ENCODE results near the gene TRAPPC11. TPM values are rescaled to one million over a fixed set of nuclear protein-coding genes. Genes with fewer than 3 reads are reported as not detected.

TRAPPC11 gene
- total and polyA plus RNA-seq, 2 of the 13 experiments (the other 11 are each of a cell fraction or from before 2014, with no cell fraction given), result 18.0 to 23.2 TPM

DNA sequence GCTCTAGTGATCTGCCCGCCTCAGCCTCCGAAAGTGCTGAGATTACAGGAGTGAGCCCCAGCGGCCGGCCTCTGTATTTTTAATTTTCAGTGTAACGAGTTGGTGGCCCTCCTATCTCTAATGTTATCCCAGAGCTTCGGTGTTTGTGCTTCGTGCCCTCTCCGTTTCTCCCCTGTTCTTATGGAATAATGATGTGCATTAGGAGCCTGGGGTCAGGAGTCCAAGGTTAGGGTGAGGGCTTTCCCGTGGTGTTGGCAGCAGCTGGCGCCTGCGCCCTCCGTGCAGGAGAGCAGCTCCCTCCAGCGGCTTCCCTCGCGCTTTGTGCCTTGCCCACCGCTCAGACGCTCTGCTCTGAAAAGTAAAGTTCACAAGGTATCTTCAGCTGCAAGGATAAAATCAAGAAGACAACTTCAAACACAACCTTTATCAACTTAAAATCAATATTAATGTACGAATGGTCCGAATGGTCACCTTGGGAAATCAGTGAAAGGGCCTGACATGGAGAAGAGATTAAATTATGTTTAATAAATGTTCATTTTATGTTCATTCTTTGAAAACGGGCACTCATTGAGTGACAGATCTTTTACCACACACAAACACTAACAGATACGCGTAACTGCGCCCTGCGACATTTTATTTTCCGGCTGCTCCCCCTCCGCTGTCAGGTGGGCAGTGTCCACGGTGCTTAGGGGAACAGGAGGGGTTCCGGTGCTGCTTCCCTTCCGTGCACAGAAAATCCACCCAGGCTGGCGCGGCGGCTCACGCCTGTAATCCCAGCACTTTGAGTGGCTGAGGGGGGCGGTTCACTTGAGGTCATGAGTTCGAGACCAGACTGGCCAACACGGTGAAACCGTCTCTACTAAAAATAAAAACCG, 62.4 kb downstream of the TRAPPC11 start (continued):
- no peak; the same call in 1 of the 2 replicates for TF ChIP-seq ZNF460 (CRISPR knock-in tag; IDR thresholded peaks at IDR 0.05; ENCODE audit: borderline replicate concordance)
- TF ChIP-seq PCBP2 (optimal IDR thresholded peaks at IDR 0.05; ENCODE audit: low read depth, low read length, poor library complexity, severe bottlenecking), result no peak
- no peak for TF ChIP-seq POLR2G (IDR thresholded peaks at IDR 0.05; ENCODE audit: low read depth, low read length)
- TF ChIP-seq KDM1A (CRISPR knock-in tag; IDR thresholded peaks at IDR 0.05), result no peak
- no peak; the same call in 1 of the 2 replicates for TF ChIP-seq MIER3 (CRISPR knock-in tag; IDR thresholded peaks at IDR 0.05; ENCODE audit: borderline replicate concordance)
- TF ChIP-seq SRF (IDR thresholded peaks at IDR 0.05; ENCODE audit: low read depth, low read length), result peak; percentile 5; the same call in 1 of the 2 replicates
- no peak for TF ChIP-seq ZNF883 (CRISPR knock-in tag; IDR thresholded peaks at IDR 0.05; ENCODE audit: not compliant biosample characterization)
- no peak for TF ChIP-seq ZNF207 (IDR thresholded peaks at IDR 0.05; ENCODE audit: borderline replicate concordance)
- TF ChIP-seq FOXO1 (CRISPR knock-in tag; IDR thresholded peaks at IDR 0.05), result no peak; the same call in 1 of the 2 replicates
- TF ChIP-seq, protein P1, sequence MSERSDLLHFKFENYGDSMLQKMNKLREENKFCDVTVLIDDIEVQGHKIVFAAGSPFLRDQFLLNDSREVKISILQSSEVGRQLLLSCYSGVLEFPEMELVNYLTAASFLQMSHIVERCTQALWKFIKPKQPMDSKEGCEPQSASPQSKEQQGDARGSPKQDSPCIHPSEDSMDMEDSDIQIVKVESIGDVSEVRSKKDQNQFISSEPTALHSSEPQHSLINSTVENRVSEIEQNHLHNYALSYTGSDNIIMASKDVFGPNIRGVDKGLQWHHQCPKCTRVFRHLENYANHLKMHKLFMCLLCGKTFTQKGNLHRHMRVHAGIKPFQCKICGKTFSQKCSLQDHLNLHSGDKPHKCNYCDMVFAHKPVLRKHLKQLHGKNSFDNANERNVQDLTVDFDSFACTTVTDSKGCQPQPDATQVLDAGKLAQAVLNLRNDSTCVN (CRISPR knock-in tag; IDR thresholded peaks at IDR 0.05; ENCODE audit: borderline replicate concordance), result no peak
- no peak for TF ChIP-seq ZNF572 (CRISPR knock-in tag; IDR thresholded peaks at IDR 0.05)
- no peak for TF ChIP-seq ZNF441 (CRISPR knock-in tag; IDR thresholded peaks at IDR 0.05; ENCODE audit: borderline replicate concordance)
- 0 out of 2 replicates have a peak, but pooled peaks have one; percentile 30 for TF ChIP-seq SALL2 (CRISPR knock-in tag; IDR thresholded peaks at IDR 0.05)
- TF ChIP-seq, protein P2, sequence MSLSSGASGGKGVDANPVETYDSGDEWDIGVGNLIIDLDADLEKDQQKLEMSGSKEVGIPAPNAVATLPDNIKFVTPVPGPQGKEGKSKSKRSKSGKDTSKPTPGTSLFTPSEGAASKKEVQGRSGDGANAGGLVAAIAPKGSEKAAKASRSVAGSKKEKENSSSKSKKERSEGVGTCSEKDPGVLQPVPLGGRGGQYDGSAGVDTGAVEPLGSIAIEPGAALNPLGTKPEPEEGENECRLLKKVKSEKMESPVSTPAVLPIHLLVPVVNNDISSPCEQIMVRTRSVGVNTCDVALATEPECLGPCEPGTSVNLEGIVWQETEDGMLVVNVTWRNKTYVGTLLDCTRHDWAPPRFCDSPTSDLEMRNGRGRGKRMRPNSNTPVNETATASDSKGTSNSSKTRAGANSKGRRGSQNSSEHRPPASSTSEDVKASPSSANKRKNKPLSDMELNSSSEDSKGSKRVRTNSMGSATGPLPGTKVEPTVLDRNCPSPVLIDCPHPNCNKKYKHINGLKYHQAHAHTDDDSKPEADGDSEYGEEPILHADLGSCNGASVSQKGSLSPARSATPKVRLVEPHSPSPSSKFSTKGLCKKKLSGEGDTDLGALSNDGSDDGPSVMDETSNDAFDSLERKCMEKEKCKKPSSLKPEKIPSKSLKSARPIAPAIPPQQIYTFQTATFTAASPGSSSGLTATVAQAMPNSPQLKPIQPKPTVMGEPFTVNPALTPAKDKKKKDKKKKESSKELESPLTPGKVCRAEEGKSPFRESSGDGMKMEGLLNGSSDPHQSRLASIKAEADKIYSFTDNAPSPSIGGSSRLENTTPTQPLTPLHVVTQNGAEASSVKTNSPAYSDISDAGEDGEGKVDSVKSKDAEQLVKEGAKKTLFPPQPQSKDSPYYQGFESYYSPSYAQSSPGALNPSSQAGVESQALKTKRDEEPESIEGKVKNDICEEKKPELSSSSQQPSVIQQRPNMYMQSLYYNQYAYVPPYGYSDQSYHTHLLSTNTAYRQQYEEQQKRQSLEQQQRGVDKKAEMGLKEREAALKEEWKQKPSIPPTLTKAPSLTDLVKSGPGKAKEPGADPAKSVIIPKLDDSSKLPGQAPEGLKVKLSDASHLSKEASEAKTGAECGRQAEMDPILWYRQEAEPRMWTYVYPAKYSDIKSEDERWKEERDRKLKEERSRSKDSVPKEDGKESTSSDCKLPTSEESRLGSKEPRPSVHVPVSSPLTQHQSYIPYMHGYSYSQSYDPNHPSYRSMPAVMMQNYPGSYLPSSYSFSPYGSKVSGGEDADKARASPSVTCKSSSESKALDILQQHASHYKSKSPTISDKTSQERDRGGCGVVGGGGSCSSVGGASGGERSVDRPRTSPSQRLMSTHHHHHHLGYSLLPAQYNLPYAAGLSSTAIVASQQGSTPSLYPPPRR (CRISPR knock-in tag; IDR thresholded peaks at IDR 0.05; ENCODE audit: borderline replicate concordance), result no peak
- TF ChIP-seq, protein P3, sequence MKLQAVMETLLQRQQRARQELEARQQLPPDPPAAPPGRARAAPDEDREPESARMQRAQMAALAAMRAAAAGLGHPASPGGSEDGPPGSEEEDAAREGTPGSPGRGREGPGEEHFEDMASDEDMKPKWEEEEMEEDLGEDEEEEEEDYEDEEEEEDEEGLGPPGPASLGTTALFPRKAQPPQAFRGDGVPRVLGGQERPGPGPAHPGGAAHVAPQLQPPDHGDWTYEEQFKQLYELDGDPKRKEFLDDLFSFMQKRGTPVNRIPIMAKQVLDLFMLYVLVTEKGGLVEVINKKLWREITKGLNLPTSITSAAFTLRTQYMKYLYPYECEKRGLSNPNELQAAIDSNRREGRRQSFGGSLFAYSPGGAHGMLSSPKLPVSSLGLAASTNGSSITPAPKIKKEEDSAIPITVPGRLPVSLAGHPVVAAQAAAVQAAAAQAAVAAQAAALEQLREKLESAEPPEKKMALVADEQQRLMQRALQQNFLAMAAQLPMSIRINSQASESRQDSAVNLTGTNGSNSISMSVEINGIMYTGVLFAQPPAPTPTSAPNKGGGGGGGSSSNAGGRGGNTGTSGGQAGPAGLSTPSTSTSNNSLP (IDR thresholded peaks at IDR 0.05; ENCODE audit: low read depth, low read length), result peak; percentile 71; the same call in 1 of the 2 replicates
- peak; percentile 36 for TF ChIP-seq PHF8 (CRISPR knock-in tag; IDR thresholded peaks at IDR 0.05)
- TF ChIP-seq, protein P4, sequence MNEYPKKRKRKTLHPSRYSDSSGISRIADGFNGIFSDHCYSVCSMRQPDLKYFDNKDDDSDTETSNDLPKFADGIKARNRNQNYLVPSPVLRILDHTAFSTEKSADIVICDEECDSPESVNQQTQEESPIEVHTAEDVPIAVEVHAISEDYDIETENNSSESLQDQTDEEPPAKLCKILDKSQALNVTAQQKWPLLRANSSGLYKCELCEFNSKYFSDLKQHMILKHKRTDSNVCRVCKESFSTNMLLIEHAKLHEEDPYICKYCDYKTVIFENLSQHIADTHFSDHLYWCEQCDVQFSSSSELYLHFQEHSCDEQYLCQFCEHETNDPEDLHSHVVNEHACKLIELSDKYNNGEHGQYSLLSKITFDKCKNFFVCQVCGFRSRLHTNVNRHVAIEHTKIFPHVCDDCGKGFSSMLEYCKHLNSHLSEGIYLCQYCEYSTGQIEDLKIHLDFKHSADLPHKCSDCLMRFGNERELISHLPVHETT (CRISPR knock-in tag; conservative IDR thresholded peaks at IDR 0.05), result no peak
- TF ChIP-seq, protein P5, sequence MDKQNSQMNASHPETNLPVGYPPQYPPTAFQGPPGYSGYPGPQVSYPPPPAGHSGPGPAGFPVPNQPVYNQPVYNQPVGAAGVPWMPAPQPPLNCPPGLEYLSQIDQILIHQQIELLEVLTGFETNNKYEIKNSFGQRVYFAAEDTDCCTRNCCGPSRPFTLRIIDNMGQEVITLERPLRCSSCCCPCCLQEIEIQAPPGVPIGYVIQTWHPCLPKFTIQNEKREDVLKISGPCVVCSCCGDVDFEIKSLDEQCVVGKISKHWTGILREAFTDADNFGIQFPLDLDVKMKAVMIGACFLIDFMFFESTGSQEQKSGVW (CRISPR knock-in tag; IDR thresholded peaks at IDR 0.05; ENCODE audit: borderline replicate concordance), result no peak
- TF ChIP-seq RFX5 (IDR thresholded peaks at IDR 0.05; ENCODE audit: low read depth, low read length), result no peak
